HuH-7 (cell line): ENCODE data around the gene NFAM1.

Experiments
- DNase-seq: peaks from one replicate; pipeline ENCODE4 v3.0.0; 2011; ENCODE audit warnings: low spot score

Gene NFAM1

DNA sequence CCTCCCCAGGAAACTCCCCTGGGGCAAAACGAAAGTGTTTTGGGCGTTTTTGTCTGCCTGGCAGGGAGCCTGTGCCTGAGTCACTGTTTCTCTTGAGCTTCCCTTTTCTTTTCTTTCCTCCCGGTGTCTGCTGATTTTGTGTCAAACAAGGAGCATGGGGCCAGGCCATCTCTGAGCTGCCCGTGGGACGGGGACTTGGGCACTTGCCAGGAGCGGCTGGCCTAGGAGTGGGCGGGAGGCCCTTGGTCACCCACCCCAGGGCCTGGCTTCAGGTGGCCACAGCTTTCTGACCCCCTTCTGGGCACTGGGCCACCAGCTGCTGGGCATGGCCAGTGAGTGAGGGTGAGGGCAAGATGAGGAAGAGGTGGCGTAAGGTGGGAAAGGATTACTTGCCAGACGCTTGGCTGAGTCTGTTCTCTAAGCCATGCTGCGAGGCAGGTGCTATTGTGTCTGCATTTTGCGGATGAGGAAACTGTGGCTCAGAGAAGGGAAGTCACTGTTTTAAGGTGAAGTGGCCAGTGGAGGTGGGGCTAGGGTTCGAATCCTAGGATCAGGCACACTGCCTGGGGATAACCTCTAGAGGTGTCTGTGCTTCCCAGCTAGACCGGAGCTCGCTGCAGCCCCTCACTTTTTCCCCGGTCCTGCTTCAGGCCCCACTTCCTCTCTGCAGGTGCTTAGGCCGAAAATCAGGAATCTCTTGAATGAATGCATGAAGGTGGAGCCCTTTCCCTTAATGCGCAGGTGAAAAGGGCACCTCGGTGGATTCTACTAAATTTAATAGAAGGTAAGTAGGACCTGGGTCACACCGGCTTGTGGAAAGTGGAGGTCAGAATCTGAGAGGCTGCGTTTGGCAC lies 7.8 kb upstream of the NFAM1 start:
- DNase-seq = no peak

DNA sequence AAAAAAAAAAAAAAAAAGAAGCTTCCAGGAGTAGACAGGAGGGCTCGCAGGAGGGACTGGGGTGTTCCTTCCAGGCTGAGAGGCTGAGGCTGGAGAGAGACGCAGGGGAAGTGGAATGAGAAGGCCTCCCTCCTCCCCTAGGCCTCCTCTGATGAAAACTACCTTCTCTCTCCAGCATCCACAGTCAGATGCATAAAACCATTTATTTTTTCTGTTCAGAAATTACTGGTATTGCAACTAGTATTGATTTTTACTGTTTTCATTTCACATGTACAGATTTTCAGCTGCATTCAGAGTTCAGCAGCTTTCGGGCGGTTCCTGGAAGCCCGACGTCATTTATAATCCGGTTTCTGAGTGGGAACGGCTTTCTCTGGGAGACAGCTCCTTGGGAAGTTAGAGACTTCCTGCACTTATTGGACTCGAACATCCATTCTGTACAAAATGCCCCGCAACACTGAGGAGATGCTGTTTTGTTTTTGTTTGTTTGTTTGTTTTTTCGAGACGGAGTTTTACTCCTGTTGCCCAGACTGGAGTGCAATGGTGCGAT lies 6.9 kb upstream of the NFAM1 start:
- DNase-seq = no peak

DNA sequence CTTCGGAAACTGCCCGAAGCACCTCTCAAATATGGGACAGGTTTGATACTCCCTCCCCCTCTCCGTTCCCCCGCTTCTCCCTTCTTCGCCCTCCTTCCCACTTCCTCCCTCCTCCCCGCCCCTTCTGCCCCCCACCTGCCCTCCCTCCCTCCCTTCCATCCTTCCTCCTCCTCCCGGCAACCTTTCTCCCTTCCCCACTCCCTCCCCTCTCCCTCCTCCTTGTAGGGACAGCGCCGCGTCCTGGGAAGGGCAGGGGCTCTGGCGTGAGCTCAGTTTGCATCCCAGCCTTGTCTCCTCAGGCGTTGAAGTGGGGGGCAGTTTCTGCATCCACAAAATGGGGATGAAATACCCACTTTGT lies 6.1 kb upstream of the NFAM1 start:
- no peak for DNase-seq

DNA sequence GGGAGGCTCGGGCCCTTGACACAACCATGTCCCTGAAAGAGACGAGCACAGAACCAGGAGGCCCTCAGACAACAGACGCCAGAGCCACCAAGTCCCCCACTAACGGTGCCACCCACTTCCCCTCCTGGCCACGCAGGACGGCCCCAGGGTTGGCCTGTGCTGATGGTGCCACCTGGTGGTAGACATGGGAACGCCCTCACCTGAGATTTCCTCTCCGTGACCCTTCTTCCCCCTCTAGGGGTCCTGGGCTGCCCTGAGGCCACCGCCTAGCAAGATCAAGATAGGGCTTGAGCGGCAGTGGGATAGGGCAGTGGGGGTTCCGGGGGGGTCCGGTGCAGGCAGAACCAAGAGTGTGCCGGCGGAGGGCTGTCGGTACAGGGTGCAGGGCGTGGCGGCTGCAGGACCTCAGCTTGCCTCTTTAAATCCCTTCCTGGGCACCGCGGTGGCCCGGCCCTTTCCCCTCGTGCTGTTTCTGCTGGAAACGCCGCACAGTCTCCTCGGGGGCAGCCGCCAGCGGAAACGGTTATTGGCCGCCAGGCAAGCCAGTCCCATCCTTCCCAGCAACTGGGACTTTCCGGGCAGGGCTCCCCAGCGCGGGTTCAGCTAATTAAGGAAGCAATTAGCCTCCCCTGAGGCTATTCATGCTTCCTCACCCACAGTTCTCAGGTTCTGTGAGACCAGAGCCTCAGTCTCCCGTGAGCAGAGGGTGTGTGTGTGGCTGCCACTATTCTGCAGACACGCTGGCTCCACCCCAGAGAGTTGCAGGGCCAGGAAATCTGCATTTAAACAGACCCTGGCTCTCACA lies 5.5 kb upstream of the NFAM1 start:
- peak; percentile 93 for DNase-seq

DNA sequence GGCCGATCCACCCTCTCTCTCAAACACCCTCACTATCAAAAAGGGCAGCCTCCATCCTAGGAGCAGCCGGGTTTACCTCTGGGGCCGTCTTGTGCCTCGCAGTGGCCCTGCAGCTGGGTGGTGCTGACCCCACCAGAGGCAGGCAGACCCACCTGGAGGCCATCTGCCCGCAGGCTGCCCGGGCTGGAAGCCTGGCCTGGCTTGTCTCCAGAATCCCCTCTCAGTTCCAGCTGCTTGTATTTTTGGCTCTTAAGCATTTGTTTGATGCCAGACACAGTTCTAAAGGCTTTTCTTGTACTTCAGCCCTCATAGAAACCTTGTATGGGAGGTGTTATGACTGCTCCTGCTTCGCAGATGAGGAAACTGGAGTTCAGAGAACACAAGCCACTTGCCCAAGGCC lies 4.2 kb upstream of the NFAM1 start:
- DNase-seq = no peak

DNA sequence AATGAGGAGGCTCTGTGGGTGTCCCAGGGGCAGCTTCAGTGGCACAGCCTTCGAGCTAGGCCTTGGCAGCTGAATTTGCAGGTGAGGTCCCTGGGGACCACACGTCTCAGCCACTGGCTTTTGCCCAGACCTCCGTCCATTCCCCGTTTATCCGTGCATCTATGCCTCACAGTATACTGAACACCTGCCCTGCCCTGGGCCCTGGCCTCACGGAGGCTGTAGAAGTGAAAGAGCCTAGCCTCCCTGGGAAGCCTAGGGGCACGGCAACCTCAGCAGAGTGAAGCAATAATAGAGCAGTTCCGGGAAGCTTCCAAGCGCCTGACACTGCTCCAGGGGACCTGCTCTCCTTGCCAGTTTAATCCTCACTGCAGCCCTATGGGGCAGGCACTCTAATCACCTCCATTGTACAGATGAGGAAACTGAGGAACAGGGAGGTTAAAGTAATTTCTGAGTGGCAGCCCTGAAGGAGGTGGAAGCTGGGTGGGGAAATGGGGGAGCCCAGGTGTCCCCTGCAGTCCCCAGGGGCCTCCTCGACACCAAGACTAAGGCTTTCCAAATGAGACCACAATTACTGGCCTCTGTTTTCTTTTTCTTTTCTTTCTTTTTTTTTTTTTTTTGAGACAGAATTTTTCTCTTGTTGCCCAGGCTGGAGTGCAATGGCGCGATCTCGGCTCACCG lies 2.7 kb upstream of the NFAM1 start:
- no peak for DNase-seq

DNA sequence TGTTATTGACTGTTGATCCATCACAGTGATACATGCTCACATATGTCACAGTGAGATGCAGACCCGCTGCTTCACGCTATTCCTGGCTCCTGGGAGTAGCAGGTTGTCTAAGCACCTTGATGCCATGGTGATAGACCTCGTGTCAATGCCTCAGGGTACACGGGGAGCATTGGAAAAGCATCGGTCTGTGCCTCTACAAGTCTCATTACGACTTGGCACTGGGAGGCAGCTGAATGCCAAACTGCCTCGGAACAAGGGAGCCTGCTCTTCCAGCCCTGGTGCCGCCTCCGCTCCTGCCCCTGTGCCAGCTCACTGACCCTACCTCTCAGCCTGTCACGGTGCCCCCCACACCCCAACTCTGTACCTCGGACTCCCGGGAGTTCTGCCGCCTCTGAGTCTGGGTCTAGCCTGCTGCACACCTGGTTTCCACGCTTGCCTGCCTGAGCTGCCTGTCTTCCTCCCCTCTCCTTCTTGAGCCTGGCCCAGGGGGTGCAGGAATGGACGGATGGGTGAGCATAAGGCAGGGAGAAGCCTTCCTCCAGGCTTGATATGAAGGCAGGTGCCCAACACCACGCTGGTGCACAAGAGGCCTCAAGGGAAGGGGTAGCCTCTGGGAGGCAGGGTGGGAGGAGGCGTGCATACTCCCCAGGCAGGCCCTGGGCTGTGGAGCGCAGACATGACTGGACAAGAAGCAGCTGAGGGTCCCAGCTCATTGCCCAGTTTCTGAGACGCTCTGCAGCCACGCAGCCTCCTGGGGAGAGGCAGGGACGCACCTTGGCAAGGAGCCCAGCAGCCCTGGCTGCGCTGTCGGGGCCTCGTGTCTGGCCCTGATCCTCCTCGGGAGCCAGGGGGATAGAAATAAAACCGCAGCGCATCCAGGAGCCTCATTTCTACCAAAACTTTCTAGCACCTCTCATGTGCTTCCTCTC lies 1.8 kb upstream of the NFAM1 start:
- no peak for DNase-seq

DNA sequence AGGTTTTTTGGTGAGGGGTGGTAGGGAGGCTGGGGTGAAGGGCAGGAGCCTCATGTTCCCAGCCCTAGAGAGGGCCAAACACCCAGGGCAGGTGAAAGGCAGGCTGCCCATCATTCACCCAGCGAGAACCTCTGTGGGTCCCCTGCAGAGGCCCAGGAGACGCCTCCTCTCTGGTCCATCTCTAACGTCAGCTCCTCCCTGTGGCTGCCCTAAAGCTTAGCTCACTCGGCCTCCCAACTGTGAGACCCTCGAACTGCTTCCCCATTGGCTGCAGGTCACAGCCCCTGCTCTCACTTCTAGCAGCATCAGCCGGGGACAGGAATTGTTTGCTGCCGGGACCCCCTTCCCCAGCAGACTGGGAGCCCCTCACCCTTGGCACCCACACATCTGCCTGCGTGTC lies 615 bp upstream of the NFAM1 start:
- no peak for DNase-seq

DNA sequence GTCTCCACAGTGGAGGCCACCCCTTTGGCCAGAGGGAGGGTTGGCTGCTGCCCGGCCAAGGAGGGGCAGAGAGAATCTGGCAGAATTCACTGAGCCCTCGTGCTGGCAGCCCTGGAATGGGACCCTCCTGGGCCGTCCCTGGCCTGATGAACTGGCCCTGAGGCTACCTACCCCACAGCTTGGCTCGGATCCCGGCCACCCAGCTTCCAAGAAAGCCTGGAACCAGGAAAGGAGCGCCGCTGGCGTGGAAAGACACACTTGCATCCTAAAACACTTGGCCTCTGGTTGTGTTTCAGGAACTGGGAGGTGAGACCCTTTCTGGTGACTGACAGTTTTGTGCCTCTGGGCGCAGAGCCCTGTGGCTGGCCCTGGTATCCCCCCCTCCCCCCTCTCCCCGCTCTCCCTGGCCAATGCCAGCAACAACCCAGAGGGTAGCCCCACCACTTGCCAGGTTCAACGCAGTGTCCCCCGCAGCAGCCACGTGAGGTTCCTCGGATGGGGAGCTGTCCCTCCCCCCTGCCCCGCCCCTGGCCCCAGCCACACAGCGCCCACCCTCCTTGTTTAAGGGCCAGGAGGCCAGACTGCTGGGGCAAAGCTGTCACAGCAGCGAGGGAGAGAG lies 693 bp downstream of the NFAM1 start:
- no peak for DNase-seq

DNA sequence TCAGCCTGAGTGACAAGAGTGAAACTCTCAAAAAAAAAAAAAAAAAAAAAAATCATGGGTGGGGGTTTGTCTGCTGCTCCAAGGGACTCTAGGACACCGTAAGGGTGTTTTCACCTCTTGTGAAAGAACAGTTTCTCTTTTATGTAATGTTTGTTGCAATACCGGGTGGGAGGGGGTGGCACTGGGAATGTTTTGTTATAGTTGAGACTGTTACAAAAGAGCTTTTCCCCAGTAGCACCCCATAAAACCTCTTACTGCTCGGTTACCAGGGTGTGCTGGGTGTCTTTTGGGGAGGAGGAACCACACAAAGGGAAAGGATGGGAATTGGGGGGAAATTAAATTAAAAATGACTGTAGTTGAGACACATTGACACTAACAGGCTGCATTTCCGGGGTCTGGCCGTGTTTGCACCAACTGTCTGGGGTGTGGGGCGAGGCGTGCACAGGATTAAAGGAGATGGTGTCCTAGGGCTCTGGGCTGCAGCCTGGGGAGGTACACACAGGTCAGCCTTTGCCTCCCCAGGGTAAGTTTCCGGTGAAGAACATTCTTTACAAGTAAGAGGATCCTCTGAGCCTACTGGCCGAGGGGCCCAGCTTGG lies 1.6 kb downstream of the NFAM1 start:
- no peak for DNase-seq

DNA sequence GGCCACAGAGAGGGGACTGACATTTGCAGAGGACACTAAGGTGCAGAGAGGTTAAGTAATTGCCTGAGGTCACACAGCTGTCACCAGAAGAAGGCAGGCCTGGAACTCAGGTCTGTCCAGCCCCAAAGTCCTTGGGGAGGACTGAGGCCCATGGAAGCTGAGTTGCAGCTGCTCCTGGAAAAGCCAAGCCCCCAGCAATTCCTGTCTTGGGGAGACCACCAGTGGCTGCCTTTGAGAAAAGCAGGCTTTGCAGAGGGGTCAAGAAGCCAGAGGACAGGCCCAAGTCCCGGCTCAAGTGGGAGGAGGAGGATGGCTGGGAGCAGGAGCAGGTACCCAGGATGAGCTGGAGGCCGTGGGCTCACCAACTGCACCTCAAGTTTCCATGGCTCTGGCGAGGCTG lies 3.4 kb downstream of the NFAM1 start:
- DNase-seq = no peak

DNA sequence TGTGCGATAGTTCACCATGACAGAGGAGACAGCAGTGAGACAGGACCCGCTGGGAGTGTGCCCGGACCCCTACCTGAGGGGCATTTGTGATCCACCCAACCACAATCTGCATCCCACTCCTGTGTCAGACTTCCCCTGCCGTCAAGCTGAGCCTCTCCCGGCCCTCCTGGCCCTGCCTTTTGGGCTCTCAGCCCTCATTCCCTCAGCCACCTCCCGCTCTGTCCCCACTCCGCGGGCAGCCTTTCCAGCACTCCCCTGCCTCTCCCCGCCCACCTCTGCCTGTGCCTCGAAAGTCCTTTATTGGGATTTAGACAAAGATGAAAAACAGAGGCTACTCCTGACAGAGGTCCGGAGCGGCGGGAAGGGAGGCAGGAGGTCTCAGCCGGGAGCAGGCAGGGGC lies 4.2 kb downstream of the NFAM1 start:
- DNase-seq = no peak

DNA sequence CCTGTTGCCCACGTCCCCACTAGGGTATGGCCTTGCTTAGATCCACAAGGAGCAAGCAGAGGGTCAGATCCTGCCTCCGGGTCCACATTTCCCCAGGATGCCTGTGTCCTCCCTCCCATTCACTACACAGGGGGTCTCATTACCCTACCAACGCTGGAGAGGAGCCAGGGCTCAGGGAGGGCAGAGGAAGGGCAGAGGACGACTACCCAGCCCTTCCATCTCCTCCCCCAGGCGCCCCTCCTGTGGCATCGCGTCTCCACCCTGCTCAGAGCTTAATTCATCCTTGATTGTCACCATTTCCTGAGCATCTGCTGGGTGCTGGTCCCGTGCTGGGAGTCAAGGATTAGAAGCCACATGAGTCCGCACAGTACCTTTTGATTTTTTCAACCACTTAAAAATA lies 5.0 kb downstream of the NFAM1 start:
- no peak for DNase-seq

DNA sequence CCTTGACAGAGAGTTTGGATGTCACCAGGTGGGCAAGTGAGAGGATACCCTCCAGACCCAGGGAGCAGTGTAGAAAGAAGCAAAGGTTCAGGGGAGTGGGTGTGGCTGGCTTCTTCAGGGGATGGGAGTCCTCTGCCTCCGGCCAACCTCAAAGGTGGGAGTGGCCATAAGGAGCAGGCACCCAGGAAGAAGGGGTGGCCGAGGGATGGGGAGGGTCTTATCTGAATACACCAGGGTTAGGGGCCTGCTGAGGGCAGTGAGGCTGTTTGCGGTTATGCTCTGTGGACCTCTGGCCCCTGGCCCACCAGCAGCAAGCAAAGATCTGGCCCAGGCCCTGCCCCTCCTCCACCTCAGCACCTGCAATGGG lies 6.2 kb downstream of the NFAM1 start:
- DNase-seq = no peak

DNA sequence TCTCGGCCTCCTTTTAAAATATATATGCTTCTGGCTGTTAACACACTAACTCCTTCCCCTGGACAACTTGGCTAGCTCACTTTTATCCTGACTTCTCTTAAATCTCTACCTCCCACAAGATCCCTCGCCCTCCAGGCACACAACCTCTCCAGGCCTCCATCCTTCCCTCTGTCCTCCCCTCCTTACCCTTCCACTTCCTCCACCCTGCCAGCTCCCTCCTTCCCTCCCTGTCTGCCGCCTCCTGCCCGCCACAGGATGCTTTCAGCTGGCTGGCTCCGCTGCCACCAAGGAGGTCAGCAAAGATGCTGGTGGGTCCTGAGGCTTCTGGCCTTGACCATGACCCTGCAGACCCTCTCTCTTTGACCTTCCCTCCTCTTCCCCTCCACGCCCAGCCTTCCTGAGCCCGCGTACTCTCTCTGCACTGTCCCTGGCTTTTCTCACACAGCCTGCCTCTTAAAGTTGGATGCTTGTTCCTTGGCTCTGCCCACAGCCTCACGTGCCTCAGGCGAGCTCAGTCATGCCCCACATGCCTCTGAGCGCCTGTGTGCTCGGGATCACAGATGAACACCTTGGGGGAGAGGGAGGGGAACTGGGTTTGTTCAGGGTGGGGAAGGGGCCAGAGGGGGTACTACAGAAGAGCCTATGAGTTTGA lies 6.7 kb downstream of the NFAM1 start:
- no peak for DNase-seq

DNA sequence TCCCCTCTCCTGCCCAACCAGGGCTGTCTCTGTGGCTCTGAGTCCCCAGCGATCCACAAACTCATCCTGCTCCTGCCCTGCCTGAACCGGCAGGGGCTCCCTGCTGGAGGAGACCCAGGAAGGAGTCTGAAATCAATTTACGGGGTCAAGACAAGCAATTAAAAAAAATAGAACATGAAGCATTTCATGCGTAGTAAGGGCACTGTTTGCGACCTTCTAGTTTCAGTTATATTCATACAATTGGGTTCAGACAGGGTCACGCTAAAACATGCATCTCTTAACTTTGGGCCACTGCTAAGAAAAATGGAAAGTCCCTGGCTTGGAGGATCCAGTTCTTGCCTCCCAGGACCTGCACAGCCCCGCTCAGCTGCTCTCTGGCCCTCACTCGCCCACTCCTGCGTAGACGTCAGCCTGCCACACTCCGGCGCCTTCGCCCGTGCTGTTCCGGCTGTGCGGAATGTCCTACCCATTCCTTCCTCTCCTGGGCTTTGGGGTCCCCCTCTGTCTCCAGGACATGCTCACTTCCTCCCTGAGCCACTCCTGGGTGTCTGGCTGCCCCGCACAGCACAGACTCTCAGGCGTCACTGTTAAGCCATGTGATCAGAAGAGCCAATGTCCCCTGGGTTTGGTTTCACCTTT lies 12.8 kb downstream of the NFAM1 start:
- DNase-seq = no peak

DNA sequence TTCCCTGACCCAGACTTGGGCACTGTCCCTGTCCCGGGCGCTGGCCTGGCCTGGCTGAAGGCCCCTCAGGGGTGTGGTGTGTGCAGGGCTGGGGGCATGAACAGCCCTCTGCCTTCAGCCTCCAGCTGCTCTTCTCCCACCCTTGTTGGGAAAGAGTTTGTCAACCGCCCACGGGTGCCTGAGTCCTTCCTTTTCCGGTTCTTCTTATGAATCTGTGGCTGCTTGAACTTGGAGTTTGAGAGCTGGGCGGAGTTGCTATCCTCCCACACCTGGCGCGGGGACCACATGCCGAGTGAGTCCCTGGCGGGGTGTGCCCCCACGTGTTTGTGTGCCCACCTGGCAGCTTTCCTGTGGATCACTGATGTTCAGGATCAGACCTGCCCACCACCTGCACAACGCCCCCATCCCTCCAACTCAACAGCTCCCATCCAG lies 13.4 kb downstream of the NFAM1 start:
- DNase-seq = no peak

DNA sequence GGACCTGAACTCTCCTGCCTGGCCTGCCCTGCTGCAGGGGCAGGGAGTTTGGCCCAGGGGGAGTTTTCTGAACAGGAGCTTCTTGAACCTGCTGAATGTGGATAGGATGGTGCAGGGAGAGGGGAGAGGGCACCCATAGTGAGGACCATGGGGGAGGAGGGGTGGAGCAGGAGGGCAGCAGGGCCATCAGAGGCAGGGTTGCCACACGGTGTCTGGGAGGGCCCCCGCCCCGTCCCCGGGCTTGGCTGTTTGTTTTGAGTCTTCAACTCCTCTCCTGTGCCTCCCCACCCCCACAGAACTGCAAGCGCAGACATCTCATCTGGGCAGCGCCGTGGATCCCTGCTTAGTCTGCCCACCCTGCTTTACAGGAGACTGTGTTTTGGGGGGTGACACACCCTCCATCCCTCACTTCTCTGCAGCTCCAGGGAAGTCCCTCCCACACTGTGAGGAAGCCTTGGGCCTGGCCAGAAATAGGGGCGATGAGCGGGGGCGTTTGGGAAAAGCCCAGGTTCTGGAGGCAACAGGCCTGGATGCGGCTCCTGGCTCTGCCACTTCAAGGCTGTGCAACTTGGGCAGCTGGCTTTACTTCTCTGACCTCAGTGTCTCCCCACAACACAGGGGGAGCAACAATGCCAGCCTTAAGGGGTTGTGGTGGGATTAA lies 14.4 kb downstream of the NFAM1 start:
- DNase-seq = no peak

DNA sequence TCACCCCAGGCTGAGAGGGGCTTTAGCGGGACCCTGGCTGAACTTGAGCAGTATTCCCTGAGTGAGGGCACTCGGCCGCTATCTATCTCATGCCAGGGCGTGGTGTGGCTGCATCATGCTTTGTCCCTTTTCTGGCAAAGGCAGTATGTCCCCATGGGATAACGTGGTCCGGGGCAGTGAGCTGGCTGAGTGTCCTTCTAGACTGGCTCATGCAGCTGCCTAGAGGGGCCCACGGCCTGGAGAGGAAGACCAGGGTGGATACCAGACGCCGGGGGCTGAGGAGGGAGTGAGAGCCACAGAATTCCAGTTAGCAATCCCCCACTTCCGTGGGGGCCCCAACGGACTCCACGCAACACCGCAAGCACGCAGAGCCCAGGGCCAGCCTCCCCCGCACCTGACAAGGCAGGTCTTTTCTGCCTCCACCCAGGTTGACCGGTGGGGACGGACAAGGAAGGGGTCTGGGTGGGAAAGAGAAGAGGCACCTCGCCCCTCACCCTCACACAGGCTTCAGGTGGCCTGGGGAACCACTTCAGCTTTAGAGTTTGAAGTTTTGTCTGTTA lies 15.5 kb downstream of the NFAM1 start:
- DNase-seq = no peak
